HG03060 (cell line): Measurements from ENCODE around the gene TAPT1.
"Not testable (repeated sequence)": the region's sequence is repeated elsewhere in the genome, so short reads cannot be mapped to it uniquely, and the experiment has no call there.

Experiments
- ATAC-seq: cut with Tn5 transposase; IDR thresholded peaks from one replicate; pipeline ENCODE4 v1.9.1; 2021; ENCODE audit warnings: low read depth, moderate number of reproducible peaks; ENCODE audit not compliant: unreplicated experiment

Gene TAPT1

DNA sequence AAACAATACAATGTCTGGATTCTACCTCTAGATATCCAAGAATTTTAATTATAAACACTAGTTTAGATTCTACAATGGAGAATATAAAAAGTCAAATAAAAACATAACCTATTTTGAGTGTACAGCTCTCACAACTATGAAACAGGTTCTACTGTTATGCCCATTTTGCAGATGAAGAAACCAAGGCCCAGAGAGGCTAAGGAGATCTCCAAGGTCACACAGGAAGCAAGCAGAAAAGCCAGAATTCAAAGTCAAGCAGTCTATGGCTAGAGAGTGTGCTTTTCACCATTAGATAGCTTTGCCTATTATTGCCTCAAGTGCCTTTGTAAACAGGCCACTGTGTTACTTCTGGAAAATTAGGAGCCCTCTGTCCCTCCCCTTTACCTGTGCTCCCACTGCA lies 7.3 kb downstream of the TAPT1 start:
- no peak for ATAC-seq

- ATAC-seq, result peak; percentile 59
These were observed 8.8 kb downstream of the TAPT1 start for GRCh38 chr4:16217300-16218051.

DNA sequence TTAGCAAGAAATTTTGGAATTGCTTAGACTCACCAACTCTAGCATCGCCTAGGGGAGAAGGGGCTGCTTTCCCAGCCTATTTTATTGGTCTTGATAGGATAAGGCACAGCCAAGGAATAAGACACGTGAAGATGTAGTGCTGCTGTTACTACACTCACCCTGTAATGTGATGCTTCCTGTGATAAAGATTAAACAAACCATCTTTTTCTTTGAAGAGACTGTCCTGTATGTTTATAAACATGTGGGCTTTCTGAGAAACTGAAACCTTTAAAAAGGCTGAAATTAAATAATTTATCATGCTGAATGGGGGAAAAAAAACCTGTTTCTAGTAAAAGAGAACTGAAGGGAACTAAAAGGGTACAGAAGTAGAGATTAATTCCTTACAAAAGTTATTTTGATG lies 13.2 kb downstream of the TAPT1 start:
- ATAC-seq, result no peak

GRCh38 chr4:16212138-16212782 lies 14.0 kb downstream of the TAPT1 start:
- ATAC-seq, result no peak

GRCh38 chr4:16207409-16207808 lies 18.9 kb downstream of the TAPT1 start:
- ATAC-seq, result no peak

DNA sequence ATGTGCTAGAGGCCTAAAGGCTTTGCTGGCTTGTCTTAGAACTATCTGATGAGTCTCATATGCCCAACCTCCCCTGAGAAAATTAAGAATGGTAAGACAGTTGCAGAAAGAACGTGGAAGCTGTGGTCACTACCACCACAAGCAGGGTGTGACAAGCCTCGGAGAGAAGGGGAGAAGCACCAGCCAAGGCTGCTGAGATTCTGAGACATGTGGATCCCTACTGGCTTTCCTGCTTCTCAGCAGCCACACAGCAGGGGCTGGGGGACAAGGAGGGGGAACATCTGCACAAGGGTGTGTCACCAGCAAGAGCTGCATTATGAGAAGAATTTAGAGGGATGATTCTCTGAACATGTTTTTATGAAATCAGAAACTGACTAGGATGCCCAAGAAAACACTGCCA lies 19.4 kb downstream of the TAPT1 start:
- no peak for ATAC-seq

- no peak for ATAC-seq
These were observed 20.0 kb downstream of the TAPT1 start for GRCh38 chr4:16206301-16206700.

- peak; percentile 54 for ATAC-seq
These were observed 20.7 kb downstream of the TAPT1 start for GRCh38 chr4:16205298-16206164.

DNA sequence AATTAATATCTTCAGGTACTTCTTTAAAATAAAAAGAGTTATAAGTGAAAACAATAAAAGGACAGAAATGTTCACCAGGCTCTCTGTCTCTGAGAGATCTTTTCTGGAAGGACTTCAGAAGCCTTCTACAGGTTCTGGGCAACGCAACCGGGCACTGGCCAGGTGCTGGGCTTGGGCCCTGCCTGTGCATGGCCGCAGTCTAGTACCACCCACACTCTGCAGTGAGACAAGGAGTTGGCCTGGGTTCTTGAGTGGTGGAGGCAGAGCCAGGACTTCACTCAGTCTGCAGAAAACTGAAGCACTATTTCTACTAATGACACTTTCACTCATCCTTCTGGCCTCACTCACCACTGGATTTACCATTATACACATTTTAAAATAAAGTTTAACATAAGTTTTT lies 21.8 kb downstream of the TAPT1 start:
- no peak for ATAC-seq

DNA sequence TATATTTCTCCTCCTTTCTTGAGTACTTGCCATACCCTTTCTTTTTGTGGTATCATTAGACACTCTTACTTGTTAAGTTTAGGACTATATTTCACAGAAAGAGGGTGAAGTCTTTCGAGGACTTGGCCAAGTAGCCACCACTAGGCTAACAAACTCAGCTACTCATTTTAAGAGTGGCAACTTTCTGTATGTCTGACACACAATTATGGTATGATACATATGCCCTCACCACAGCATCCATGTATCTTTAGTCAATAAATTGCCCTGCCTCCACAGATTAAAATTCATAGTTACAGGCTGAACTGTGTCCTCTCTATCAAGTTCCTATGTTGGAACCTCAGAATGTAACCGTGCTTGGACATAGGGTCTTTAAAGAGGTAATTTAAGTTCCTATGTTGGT lies 23.2 kb downstream of the TAPT1 start:
- no peak for ATAC-seq

GRCh38 chr4:16202598-16202997 lies 23.7 kb downstream of the TAPT1 start:
- no peak for ATAC-seq

GRCh38 chr4:16199093-16199492 lies 27.2 kb downstream of the TAPT1 start:
- no peak for ATAC-seq

DNA sequence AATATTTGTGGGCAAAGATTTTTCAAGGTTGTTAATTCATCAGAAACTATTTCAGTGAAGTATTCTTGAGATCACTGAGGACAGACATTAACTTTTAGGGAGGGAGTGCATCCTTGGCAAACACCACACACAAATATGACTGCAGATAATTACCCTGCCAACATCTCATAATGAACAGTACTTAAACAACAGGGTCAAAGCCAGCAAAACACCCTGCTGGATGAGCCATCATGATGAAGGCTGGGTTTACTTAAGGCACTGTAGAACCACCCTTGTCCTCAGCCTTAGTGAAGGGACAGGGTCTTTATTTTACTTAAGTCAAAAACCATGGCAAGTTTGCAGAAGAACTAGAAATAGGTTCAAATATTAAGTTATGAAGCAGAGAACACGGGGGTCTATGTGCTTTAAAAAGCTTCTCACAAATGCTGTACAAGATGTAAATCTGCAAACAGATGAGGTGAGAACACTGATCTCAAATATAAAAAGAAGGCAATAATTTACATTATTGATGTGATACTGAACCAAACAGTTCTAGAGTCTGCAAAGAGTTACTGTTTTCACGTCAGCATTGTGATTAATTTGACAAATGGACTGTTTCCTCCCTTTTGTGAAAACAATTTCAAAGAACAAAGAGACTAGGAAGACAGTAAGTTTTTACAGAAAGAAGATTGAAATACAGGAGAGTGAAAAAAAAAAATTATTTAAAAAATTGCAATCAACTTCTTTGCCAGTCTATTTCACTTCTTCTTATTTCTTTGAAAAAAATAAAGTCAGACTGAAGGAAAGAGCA lies 28.2 kb downstream of the TAPT1 start:
- ATAC-seq, result no peak

DNA sequence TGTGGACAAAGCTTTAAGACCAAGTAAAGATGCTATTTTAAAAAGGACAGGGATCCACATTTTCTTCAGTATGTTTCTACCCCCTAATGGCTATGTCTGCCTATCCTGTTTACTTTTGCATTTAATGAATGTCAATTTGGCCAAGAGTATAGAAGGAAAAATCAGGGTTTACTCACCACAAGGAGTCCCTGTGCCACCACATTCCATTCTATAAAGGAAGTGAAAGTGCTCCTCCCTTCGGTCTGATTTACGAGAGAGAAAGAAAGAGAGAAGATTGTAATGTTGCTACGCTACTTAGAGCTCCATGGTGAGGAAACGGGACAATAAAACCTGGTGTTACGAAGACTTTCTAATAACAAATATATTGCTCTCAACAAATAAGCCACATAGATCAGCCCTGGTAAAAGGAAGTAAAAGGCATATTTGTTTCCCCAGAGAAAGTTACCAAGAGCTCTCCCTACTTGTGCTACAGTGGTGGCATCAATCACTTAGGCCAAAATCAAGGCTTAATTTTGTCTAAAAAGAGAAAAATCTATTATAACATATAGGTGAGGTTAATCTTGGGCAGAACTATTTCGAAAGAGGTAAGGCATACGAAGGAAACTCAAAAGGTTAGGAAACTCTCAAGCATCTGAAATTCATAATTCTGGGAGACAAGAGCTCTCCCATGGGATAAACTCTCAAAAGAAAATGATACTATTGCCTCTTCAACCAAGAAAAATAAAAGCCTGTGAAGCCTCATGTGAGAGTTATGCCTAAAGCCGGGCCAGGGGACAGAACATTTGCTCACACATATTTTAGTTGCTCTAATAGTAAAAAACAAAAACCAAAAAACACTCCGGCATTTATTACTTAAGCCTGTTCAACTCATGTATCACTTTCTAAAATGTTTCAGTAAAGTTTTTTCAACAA lies 29.5 kb downstream of the TAPT1 start:
- ATAC-seq, result peak; percentile 71

DNA sequence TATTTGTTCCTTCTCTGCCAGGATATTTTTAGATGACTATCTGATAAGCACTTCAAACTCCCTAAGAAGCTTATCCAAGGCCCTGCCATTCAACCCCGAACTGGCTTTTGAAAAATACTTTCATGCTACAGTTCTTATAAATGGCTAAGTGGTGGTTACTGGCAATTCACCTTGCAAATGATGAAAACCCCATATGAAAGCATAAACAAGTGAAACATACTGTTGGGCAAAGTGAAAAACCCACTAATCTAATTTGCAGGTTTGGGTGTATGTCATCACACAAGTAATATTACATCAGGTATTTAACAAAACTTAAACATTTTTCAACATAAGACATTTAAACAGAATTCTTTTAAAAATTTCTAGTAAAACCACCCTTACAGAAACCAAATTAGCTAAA lies 31.1 kb downstream of the TAPT1 start:
- ATAC-seq, result no peak

GRCh38 chr4:16194798-16195197 lies 31.5 kb downstream of the TAPT1 start:
- not testable (repeated sequence) for ATAC-seq

DNA sequence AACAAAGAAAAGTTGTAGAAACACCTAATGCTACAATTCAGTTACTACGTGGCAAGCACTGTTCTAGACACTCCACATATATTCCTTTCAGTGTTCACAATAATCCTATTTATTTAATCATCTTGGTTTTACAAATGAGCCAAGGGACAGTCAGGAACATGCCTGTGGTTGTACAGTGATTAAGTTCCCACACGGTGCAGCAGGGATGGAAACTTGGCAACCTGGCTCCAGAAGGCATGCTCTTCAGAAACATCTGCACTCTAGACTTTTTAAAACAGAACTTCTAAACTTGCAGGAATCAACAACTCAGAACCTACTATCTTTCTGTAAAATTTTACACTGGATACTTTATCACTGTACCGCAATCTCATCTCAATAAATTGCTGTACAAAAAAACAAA lies 32.1 kb downstream of the TAPT1 start:
- no peak for ATAC-seq

- no peak for ATAC-seq
These were observed 33.4 kb downstream of the TAPT1 start for GRCh38 chr4:16192631-16193518.

DNA sequence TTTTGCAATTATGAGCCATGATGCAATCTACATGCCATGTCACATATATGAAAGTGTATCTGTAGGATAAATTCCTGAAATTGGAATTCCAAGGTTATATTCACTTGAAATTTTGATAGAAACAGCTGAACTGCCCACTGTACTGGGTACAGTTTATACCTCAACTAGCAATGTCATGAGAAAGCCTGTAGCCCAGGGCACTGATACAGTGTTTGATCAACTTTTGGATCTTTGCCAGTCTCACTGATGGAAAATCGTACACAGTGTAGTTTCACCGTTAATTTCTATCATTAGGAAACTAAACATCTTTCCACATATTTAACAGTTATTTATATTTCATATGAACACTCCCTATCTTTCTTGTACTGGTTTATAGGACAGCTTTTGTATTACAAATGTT lies 34.2 kb downstream of the TAPT1 start:
- ATAC-seq, result no peak
